H1 (cell line): Measurements from ENCODE around the gene CD200R1L. TPM values are rescaled to one million over a fixed set of nuclear protein-coding genes. Genes with fewer than 3 reads are reported as not detected.
A peak's percentile ranks its signal among the peaks of the same experiment; 100 is the strongest.

Experiments
- CTCF ChIA-PET: fragments of 300-600 bp; sonication (Branson Sonifier 250); formaldehyde crosslinking; loops from one replicate; lab custom pipeline; 2021; ENCODE audit not compliant: partially characterized antibody; lab: Charles Lee
- POLR2A ChIA-PET: fragments of 300-600 bp; sonication (Branson Sonifier 250); formaldehyde crosslinking; loops from one replicate; lab custom pipeline; 2021; ENCODE audit warnings: inconsistent platforms; ENCODE audit not compliant: partially characterized antibody; lab: Charles Lee
- DNase-seq, 2 experiments: peaks; one replicate each; pipeline versions ENCODE4 v3.0.0 to v3.0.0-alpha.2; 2010 to 2022; ENCODE audit warnings: low spot score in 2 of 2, low read depth in 1 of 2, mixed read lengths in 1 of 2
- FAIRE-seq: peaks from 2 replicates; lab custom pipeline; 2011; peaks lifted over from hg19 to GRCh38; lab: Jason Lieb, UNC
- H2AFZ ChIP-seq: 2 replicates; pipeline ENCODE4 v1.8.1; 2012; ENCODE audit warnings: low read length, inconsistent platforms
- H2AK5ac ChIP-seq: 2 replicates; pipeline ENCODE4 v1.6.1; 2013; ENCODE audit warnings: low read depth, low read length
- H2BK120ac ChIP-seq: replicated peaks from 2 replicates; pipeline ENCODE3; 2013; ENCODE audit warnings: low read depth, low read length, inconsistent platforms
- H2BK12ac ChIP-seq: 2 replicates; pipeline ENCODE4 v1.6.1; 2013; ENCODE audit warnings: low read depth, low read length
- H2BK15ac ChIP-seq: 2 replicates; pipeline ENCODE4 v1.6.1; 2013; ENCODE audit warnings: low read length
- H2BK20ac ChIP-seq: 2 replicates; pipeline ENCODE4 v1.6.1; 2013; ENCODE audit warnings: low read length
- H2BK5ac ChIP-seq: 2 replicates; pipeline ENCODE4 v1.6.1; 2013; ENCODE audit warnings: low read depth, low read length
- H3K14ac ChIP-seq: 2 replicates; pipeline ENCODE4 v1.6.1; 2013; ENCODE audit warnings: inconsistent platforms; ENCODE audit not compliant: insufficient read length
- H3K18ac ChIP-seq: 2 replicates; pipeline ENCODE4 v1.6.1; 2013; ENCODE audit warnings: low read length; ENCODE audit errors: extremely low read depth
- H3K23ac ChIP-seq: 2 replicates; pipeline ENCODE4 v1.6.1; 2013; ENCODE audit warnings: inconsistent platforms; ENCODE audit not compliant: insufficient read length
- H3K23me2 ChIP-seq: 2 replicates; pipeline ENCODE4 v1.6.1; 2013; ENCODE audit warnings: low read depth, low read length
- H3K27ac ChIP-seq: 2 replicates; pipeline ENCODE4 v1.6.1; 2011; ENCODE audit warnings: low read depth, low read length, inconsistent platforms
- H3K27me3 ChIP-seq, 4 experiments: replicated peaks in 1 of 4; 1 replicate in 1 of 4; 2 replicates in 3 of 4; pipeline versions ENCODE4 v1.6.1 to v1.8.1; 2011 to 2013; ENCODE audit warnings: low read length in 3 of 4, mild to moderate bottlenecking in 3 of 4, inconsistent platforms in 2 of 4, mixed read lengths in 2 of 4, moderate library complexity in 1 of 4; ENCODE audit not compliant: control insufficient read depth in 3 of 4, insufficient read depth in 3 of 4; ENCODE audit errors: extremely low read depth in 1 of 4
- H3K36me3 ChIP-seq, 4 experiments: 2 replicates each; pipeline versions ENCODE4 v1.6.1 to v1.8.1; 2011 to 2013; ENCODE audit warnings: mild to moderate bottlenecking in 4 of 4, low read length in 3 of 4, moderate library complexity in 2 of 4, control low read depth in 1 of 4, inconsistent platforms in 1 of 4; ENCODE audit not compliant: insufficient read depth in 4 of 4, control insufficient read depth in 2 of 4
- H3K4ac ChIP-seq: replicated peaks from 2 replicates; pipeline ENCODE3; 2013; ENCODE audit warnings: low read length, low read depth, mixed read lengths, inconsistent platforms; ENCODE audit not compliant: insufficient read length
- H3K4me1 ChIP-seq, 4 experiments: replicated peaks in 1 of 4; 1 replicate in 1 of 4; 2 replicates in 3 of 4; pipeline versions ENCODE4 v1.6.1 to v1.8.1; 2011 to 2013; ENCODE audit warnings: low read length in 3 of 4, inconsistent platforms in 2 of 4, mixed read lengths in 1 of 4; ENCODE audit not compliant: insufficient read depth in 4 of 4, control insufficient read depth in 3 of 4
- H3K4me2 ChIP-seq, 2 experiments: 2 replicates each; pipeline versions ENCODE4 v1.6.1 to v1.8.1; 2011 to 2013; ENCODE audit warnings: low read depth in 2 of 2, low read length in 2 of 2, control low read depth in 1 of 2, inconsistent platforms in 1 of 2, mild to moderate bottlenecking in 1 of 2; ENCODE audit not compliant: insufficient read depth in 1 of 2
- H3K4me3 ChIP-seq, 4 experiments: fragments of 200-600, 300-600 bp in 1 of 4; sonication (generic), shearing (Covaris generic), sonication (Bioruptor Twin) in 1 of 4; 2 replicates each; pipeline versions ENCODE4 v1.5.1 to v1.8.1; 2011 to 2016; ENCODE audit warnings: low read length in 4 of 4, low read depth in 3 of 4, control low read depth in 2 of 4, inconsistent platforms in 2 of 4, mild to moderate bottlenecking in 2 of 4, mixed read lengths in 1 of 4, moderate library complexity in 1 of 4; ENCODE audit not compliant: insufficient read depth in 2 of 4; ENCODE audit errors: extremely low read depth in 1 of 4
- H3K56ac ChIP-seq: replicated peaks from 2 replicates; pipeline ENCODE3; 2013; ENCODE audit warnings: low read depth, mild to moderate bottlenecking, mixed read lengths, low read length, inconsistent platforms; ENCODE audit not compliant: insufficient read length
- H3K79me1 ChIP-seq: 2 replicates; pipeline ENCODE4 v1.6.1; 2013; ENCODE audit warnings: low read depth, low read length, control low read depth
- H3K79me2 ChIP-seq, 2 experiments: 2 replicates each; pipeline versions ENCODE4 v1.6.1 to v1.8.1; 2012 to 2013; ENCODE audit warnings: low read length in 2 of 2, mild to moderate bottlenecking in 2 of 2, inconsistent platforms in 1 of 2; ENCODE audit not compliant: insufficient read depth in 2 of 2, control insufficient read depth in 1 of 2
- H3K9ac ChIP-seq, 4 experiments: replicated peaks in 1 of 4; 1 replicate in 1 of 4; 2 replicates in 3 of 4; pipeline versions ENCODE4 v1.6.1 to v1.8.1; 2011 to 2013; ENCODE audit warnings: low read depth in 3 of 4, low read length in 3 of 4, control low read depth in 2 of 4, mild to moderate bottlenecking in 2 of 4, moderate library complexity in 2 of 4, inconsistent platforms in 1 of 4; ENCODE audit errors: extremely low read depth in 1 of 4
- H3K9me3 ChIP-seq, 2 experiments: 2 replicates each; pipeline versions ENCODE4 v1.6.1 to v1.8.1; 2012 to 2013; ENCODE audit warnings: mild to moderate bottlenecking in 2 of 2, moderate library complexity in 2 of 2, control low read depth in 1 of 2, inconsistent platforms in 1 of 2, low read depth in 1 of 2, low read length in 1 of 2, mixed read lengths in 1 of 2; ENCODE audit not compliant: insufficient read depth in 2 of 2
- H4K20me1 ChIP-seq, 2 experiments: replicated peaks in 1 of 2; 2 replicates each; pipeline versions ENCODE3 to v1.8.1; 2011 to 2013; ENCODE audit warnings: inconsistent platforms in 2 of 2, low read length in 2 of 2, mild to moderate bottlenecking in 1 of 2; ENCODE audit not compliant: insufficient read depth in 2 of 2, control insufficient read depth in 1 of 2
- H4K5ac ChIP-seq: 2 replicates; pipeline ENCODE4 v1.6.1; 2013; ENCODE audit warnings: low read length, low read depth, mixed read lengths, inconsistent platforms; ENCODE audit not compliant: insufficient read length
- H4K8ac ChIP-seq: 2 replicates; pipeline ENCODE4 v1.8.0; 2013; ENCODE audit warnings: mild to moderate bottlenecking, moderate library complexity, low read length, inconsistent platforms; ENCODE audit not compliant: insufficient read depth; ENCODE audit errors: extremely low read depth
- H4K91ac ChIP-seq: replicated peaks from 2 replicates; pipeline ENCODE3; 2013; ENCODE audit warnings: low read length, mixed read lengths, inconsistent platforms; ENCODE audit not compliant: insufficient read length
- KDM1A ChIP-seq: fragments of 200-600, 300-600 bp; sonication (generic); IDR thresholded peaks from 2 replicates; pipeline ENCODE4 v1.7.1; 2016; ENCODE audit warnings: mild to moderate bottlenecking, low read length, borderline replicate concordance
- WGBS, 2 experiments: shearing (Covaris generic) in 1 of 2; methylation state at CpG; one replicate each; pipeline versions ENCODE4 v1.1.6 to v1.1.7; 2013 to 2015; ENCODE audit warnings: low lambda C conversion rate in 2 of 2, mixed read lengths in 2 of 2, inconsistent platforms in 1 of 2, low coverage in 1 of 2, missing lambda C conversion rate in 1 of 2; ENCODE audit not compliant: insufficient replicate concordance in 2 of 2, insufficient coverage in 1 of 2, insufficient read length in 1 of 2; ENCODE audit errors: extremely low coverage in 1 of 2, missing lambda C conversion rate in 1 of 2; 5-methylcytosine and 5-hydroxymethylcytosine counted together
- polyA plus RNA-seq, 7 experiments: library from polyadenylated mRNA; depleted of rRNA in 3 of 7; stranded (reverse) in 5 of 7; unstranded in 2 of 7; fragments of >200 nt in 5 of 7; fragments of 200-250 nt in 2 of 7; gene quantifications; 1 replicate in 5 of 7; 2 replicates in 1 of 7; 4 replicates in 1 of 7; pipeline versions ENCODE4 v1.2.1 to v1.2.3, GENCODE V29; 2011 to 2013; ENCODE audit warnings: missing spikeins in 2 of 7, mixed read lengths in 2 of 7
- total RNA-seq: library from RNA; stranded (reverse); fragmentation: NEBNext Ultra II Directional; extraction: Animal tissue kit (Norgen Biotek cat#: 25700); gene quantifications from 2 replicates; pipeline ENCODE4 v1.2.1, GENCODE V29; 2021

Gene CD200R1L
- total and polyA plus RNA-seq, 2 of the 8 experiments (the other 6 are each of a cell fraction or from before 2014, with no cell fraction given): not detected

- H2AFZ ChIP-seq: peak overlapping the region; percentile 49; the same call in 1 of the 2 replicates
Observed at GRCh38 chr3:112794622-112795172, 52.0 kb downstream of the CD200R1L start.

More at GRCh38 chr3:112794622-112795172, 52.0 kb downstream of the CD200R1L start:
- Histone ChIP-seq H2BK15ac (no peak overlapping the region), H3K56ac (no peak overlapping the region), H3K27me3 (no peaks in the 10 kb centered on the region), H3K4ac (no peak overlapping the region), H3K4me3 (no peak overlapping the region), H4K91ac (no peak overlapping the region), H3K36me3 (no peaks in the 10 kb centered on the region; a peak in 1 of 8 replicates), H4K5ac (no peak overlapping the region), H3K9ac (no peak overlapping the region), H3K23ac (no peak overlapping the region), H3K23me2 (no peaks in the 10 kb centered on the region), H2BK20ac (no peak overlapping the region), H2AK5ac (no peak overlapping the region), H3K9me3 (peaks cover 0 to 2% of the 10 kb centered on the region in 2 experiments; a peak in 2 of 4 replicates), H4K20me1 (no peaks in the 10 kb centered on the region), H3K27ac (no peak overlapping the region), H3K79me1 (no peaks in the 10 kb centered on the region), H2BK5ac (no peak overlapping the region), H3K4me2 (no peak overlapping the region), H3K4me1 (no peaks in the 10 kb centered on the region), H4K8ac (no peak overlapping the region), H3K18ac (no peak overlapping the region), H3K14ac (no peak overlapping the region), H3K79me2 (no peaks in the 10 kb centered on the region), H2BK12ac (no peak overlapping the region), H2BK120ac (no peak overlapping the region)
- ChIA-PET POLR2A (no interaction called here), CTCF (interaction anchor here (1.0 to 1.9 kb wide), 4 partner anchors 10 to 152 kb away, joined by 3 to 5 read pairs (median 4); no protein-coding TSS in a partner anchor)
- no peak for TF ChIP-seq KDM1A
- 81% methylated on average over 6 of the region's 6 CpGs; no CpG with 5 or more reads in 1 of the 2 experiments for WGBS, 2 experiments
- DNase-seq (no peak), FAIRE-seq (no peak)
